OCI-LY3 (cell line): ENCODE measurements around the gene CTSO.

Source experiments
- CTCF ChIP-seq: fragments of 200-600, 300-600 bp; sonication (generic); IDR thresholded peaks from 2 replicates; pipeline ENCODE4 v1.5.1; 2014; ENCODE audit warnings: antibody characterized with exemption, low read length, low read depth
- EZH2phosphoT487 ChIP-seq: fragments of 200-600 bp; shearing (Covaris generic); IDR thresholded peaks from 2 replicates; pipeline ENCODE4 v1.6.1; 2018; ENCODE audit warnings: antibody characterized with exemption, mixed run types, low read depth

GRCh38 chr4:155909615-155910226 lies 43.9 kb downstream of the CTSO start:
- TF ChIP-seq CTCF = no peak
- no peak for TF ChIP-seq EZH2phosphoT487
